Memory B cell (primary cell): ENCODE measurements around the gene CNTN5.

Experiments used
- ATAC-seq: fragments of 150-1000 bp; cut with Tn5 transposase; 2 replicates; pipeline ENCODE4 v1.10.0; 2021; ENCODE audit warnings: low read depth, mild to moderate bottlenecking, moderate library complexity
- DNase-seq, 2 donors: peaks; one replicate each; pipeline ENCODE4 v3.0.0; 2022; ENCODE audit warnings: low spot score in 2 of 2
- H3K27ac Mint-ChIP-seq: one replicate; pipeline ENCODE4 v1.8.0; 2022; ENCODE audit warnings: mild to moderate bottlenecking, moderate library complexity, mixed read lengths
- H3K27me3 Mint-ChIP-seq: one replicate; pipeline ENCODE4 v1.8.0; 2022; ENCODE audit warnings: mixed read lengths
- H3K36me3 Mint-ChIP-seq: one replicate; pipeline ENCODE4 v1.8.0; 2022; ENCODE audit warnings: mild to moderate bottlenecking, mixed read lengths
- H3K4me1 Mint-ChIP-seq: one replicate; pipeline ENCODE4 v1.8.0; 2022; ENCODE audit warnings: mixed read lengths
- H3K4me3 Mint-ChIP-seq: one replicate; pipeline ENCODE4 v1.8.0; 2022; ENCODE audit warnings: mild to moderate bottlenecking, moderate library complexity, mixed read lengths
- H3K9me3 Mint-ChIP-seq: one replicate; pipeline ENCODE4 v1.8.0; 2022; ENCODE audit warnings: mixed read lengths

Gene CNTN5

DNA sequence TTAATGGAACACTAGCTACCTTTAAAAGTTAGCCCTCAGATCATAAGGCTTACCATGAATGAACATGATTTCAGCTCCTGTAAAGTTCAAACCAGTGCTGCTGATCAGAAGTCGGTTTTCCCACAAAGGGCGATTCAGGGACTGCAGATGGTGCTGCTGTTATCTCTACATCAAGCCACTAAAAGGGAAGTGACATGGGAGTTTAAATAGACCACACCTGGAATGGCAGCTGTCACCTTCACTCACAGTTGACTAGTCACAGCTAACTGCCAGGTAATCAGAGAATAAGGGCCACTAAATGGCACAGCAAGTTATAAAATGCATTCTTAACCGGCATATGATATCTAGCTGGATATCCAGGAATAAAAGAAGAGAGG is 1085.2 kb downstream of the CNTN5 start:
- H3K9me3 Mint-ChIP-seq = peaks cover 7% of the 10 kb centered on the region
- H3K27ac Mint-ChIP-seq = no peak overlapping the region
- no peak overlapping the region for H3K4me3 Mint-ChIP-seq
- no peaks in the 10 kb centered on the region for H3K27me3 Mint-ChIP-seq
- ATAC-seq = no peak
- H3K4me1 Mint-ChIP-seq = no peaks in the 10 kb centered on the region
- DNase-seq = no peak
- H3K36me3 Mint-ChIP-seq = no peaks in the 10 kb centered on the region

DNA sequence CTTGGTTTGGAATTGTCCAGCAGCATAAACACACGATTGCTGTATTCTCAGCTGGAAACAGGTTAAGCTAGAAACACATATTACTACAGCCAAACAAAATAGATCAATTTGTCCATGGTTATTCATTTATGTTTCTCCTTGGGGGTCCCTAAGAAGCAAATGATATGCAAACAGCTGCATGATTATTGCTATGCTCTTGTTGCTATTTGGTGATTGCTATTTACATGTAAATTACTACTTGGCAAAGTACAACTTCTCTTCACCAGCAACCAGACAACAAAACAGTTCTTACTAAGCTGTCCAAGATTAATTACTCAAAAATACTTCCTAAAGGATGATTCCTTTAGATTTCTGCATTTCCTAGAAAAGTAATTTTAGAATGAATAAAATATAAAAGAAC is 1098.4 kb downstream of the CNTN5 start:
- H3K36me3 Mint-ChIP-seq = no peaks in the 10 kb centered on the region
- H3K9me3 Mint-ChIP-seq = peaks cover 6% of the 10 kb centered on the region
- no peak overlapping the region for H3K27ac Mint-ChIP-seq
- no peak overlapping the region for H3K4me3 Mint-ChIP-seq
- ATAC-seq = no peak
- no peaks in the 10 kb centered on the region for H3K27me3 Mint-ChIP-seq
- no peaks in the 10 kb centered on the region for H3K4me1 Mint-ChIP-seq
- DNase-seq = no peak

DNA sequence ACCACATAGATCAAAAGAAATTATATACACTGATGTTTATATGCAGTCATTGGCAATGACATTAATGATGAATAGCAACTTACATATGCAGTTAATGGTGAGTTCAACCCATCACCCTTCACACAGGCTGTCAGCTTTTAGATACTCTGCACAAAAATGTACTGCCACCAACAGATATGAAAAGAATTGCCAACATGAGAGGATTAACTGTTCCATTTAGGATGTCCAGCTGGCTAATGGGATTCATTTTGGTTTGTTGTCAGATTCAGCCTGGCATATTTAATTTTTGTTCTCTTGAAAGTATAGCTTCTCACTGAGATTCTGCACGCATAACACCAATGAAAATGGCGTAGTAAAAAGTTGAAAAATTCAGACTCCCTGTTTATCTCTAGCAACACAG is 1112.4 kb downstream of the CNTN5 start:
- no peaks in the 10 kb centered on the region for H3K27me3 Mint-ChIP-seq
- ATAC-seq = no peak
- DNase-seq = no peak
- no peaks in the 10 kb centered on the region for H3K36me3 Mint-ChIP-seq
- no peak overlapping the region for H3K4me3 Mint-ChIP-seq
- H3K4me1 Mint-ChIP-seq = no peaks in the 10 kb centered on the region
- peaks cover 7% of the 10 kb centered on the region for H3K9me3 Mint-ChIP-seq
- no peak overlapping the region for H3K27ac Mint-ChIP-seq

DNA sequence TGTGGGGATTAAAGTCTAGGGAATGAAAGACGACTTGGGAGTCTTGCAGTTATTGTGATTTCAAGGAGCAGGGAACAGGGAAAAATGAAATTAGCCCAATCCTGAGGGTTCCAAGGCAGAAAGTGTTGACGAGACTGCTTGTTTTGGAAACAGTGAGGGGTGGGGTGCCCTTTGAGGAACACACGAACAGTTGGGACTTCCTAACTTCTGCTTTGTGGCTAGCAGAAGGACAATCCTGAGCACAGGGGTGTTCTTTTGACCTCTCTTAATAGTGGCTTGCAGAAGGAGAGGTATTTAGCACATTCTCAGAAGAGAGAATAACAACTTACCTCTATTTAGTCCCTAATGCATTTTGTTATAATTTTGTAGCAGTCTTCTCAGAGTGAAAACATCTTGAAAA is 1120.5 kb downstream of the CNTN5 start:
- Mint-ChIP-seq H3K4me3 (no peak overlapping the region), H3K27me3 (no peaks in the 10 kb centered on the region), H3K9me3 (peaks cover 1% of the 10 kb centered on the region), H3K27ac (no peak overlapping the region), H3K36me3 (no peaks in the 10 kb centered on the region), H3K4me1 (no peaks in the 10 kb centered on the region)
- ATAC-seq (no peak), DNase-seq (no peak)

DNA sequence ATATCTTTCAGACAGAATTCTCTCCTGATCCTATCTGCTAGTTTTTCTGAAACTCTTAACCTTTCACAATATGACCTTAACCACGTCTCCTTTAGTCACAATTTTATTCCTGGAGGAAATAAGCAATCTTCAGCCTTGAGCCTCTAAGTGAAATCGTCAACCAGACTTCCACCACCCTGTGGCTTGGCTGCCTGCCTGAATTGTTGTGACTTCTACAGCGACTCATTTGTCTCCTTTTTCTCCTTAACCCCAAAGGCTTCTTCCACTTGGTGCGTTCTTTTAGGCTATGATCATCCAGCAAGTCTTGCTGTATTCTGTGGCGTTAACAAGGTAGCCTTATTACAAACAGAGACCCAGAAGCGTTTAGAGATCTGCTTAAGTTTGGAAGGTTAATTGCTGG is 1131.2 kb downstream of the CNTN5 start:
- H3K27ac Mint-ChIP-seq = no peak overlapping the region
- no peak overlapping the region for H3K4me3 Mint-ChIP-seq
- no peak for DNase-seq
- H3K4me1 Mint-ChIP-seq = no peaks in the 10 kb centered on the region
- no peaks in the 10 kb centered on the region for H3K27me3 Mint-ChIP-seq
- peaks cover 3% of the 10 kb centered on the region for H3K9me3 Mint-ChIP-seq
- no peaks in the 10 kb centered on the region for H3K36me3 Mint-ChIP-seq
- no peak for ATAC-seq

DNA sequence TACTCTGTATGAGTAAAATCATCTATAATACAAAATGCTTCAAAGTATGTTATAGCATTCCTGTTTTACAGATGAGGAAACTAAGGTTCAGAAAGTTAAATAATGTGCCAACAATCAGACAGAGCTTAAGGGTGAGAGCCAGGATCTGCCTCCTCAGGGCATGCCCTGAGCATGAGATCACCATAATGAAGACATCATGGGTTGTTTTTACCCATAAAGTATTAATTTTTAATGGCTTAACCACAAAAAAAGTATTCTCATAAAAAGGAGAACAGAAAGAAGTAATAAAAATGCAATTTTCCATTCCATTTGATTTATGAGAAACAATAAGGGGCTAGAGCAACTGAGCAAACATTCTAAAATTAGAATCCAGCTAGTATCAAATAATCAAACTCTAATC is 1132.0 kb downstream of the CNTN5 start:
- no peak for DNase-seq
- Mint-ChIP-seq H3K27me3 (no peaks in the 10 kb centered on the region), H3K4me1 (no peaks in the 10 kb centered on the region), H3K9me3 (peaks cover 3% of the 10 kb centered on the region), H3K27ac (no peak overlapping the region), H3K4me3 (no peak overlapping the region), H3K36me3 (no peaks in the 10 kb centered on the region)
- no peak for ATAC-seq

DNA sequence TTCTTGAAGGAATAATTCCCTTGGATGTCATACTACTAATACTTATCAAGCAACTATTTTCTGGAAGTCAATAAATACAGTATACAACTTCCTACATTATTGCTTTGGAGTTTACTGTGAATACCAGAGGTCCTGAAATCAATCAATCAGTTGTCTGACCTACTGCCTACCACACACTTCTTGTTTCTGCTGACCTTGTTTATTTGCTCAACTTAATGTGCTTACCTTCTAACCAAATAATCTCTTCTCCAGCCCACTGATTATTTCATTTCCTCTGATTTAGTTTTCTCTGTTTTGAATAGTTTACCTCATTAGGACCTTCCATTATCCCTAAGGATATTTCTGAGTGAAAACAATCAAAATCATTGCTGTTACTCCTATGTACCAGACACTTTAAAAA is 1142.7 kb downstream of the CNTN5 start:
- Mint-ChIP-seq H3K4me1 (no peaks in the 10 kb centered on the region), H3K36me3 (no peaks in the 10 kb centered on the region), H3K27ac (no peak overlapping the region), H3K9me3 (peaks cover 3% of the 10 kb centered on the region), H3K27me3 (no peaks in the 10 kb centered on the region), H3K4me3 (no peak overlapping the region)
- ATAC-seq (no peak), DNase-seq (no peak)

DNA sequence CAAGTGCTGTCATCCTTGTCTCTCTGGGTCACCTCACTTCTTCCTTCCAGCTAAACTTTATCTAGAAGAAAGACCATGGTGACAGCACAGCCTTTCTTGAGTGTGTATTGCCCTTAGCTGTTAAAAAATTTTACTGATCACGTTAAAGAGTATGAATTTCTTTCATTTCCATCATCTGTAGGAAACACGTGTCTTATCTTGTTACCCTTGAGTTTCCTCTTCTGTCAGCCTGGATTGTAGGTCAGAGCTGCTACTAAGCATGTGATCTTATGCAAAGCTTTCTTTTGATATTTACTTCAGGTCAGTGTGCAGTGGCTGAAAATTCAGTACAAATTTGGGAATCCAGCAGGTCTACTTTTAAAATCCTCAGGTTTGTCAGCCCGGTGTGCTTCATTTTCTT is 1154.1 kb downstream of the CNTN5 start:
- Mint-ChIP-seq H3K9me3 (peaks cover 10% of the 10 kb centered on the region), H3K4me3 (no peak overlapping the region), H3K4me1 (no peaks in the 10 kb centered on the region), H3K27ac (no peak overlapping the region), H3K27me3 (no peaks in the 10 kb centered on the region), H3K36me3 (no peaks in the 10 kb centered on the region)
- no peak for ATAC-seq
- DNase-seq = no peak

DNA sequence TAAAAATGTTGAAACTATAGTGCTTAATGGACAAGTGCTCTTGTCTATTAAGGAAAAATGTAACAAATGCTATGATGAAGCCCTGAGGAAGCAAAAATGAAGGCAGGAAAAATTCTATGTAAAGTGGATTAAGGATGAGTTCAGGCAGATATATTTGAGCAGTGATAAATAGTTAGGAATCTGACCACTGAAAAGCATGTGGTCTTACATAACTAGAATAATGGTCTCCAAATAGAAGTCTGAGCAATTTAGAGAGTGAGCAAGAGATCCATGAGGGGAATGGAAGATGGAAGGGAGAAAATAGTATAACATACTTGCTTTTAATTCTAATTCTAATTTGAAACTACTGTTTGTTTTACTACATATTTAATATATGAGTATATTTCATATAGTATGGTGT is 1155.7 kb downstream of the CNTN5 start:
- Mint-ChIP-seq H3K9me3 (peaks cover 10% of the 10 kb centered on the region), H3K27ac (no peak overlapping the region), H3K27me3 (no peaks in the 10 kb centered on the region), H3K4me1 (no peaks in the 10 kb centered on the region), H3K4me3 (no peak overlapping the region), H3K36me3 (no peaks in the 10 kb centered on the region)
- DNase-seq (no peak), ATAC-seq (no peak)

DNA sequence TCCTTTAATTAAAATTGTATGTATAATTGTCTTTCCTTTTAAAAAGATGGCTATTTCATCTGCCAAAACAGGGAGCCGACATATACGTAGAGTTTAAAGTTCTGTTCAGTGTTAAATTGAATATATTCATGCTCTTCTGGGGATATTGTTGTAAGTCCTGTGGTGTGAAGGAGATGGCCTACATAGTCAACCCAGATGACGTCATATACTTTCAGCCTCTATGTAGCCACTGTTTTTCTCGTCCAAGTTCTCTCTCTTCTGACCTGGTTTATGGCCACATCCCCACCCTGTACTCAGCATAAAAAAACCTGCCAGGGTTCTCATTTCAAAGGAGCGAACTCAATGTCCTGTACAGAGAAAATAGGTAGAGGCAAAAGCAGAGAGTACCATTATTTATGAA is 1156.9 kb downstream of the CNTN5 start:
- no peaks in the 10 kb centered on the region for H3K4me1 Mint-ChIP-seq
- H3K27ac Mint-ChIP-seq = no peak overlapping the region
- H3K4me3 Mint-ChIP-seq = no peak overlapping the region
- no peaks in the 10 kb centered on the region for H3K27me3 Mint-ChIP-seq
- H3K36me3 Mint-ChIP-seq = no peaks in the 10 kb centered on the region
- DNase-seq (no peak), ATAC-seq (no peak)
- peaks cover 7% of the 10 kb centered on the region for H3K9me3 Mint-ChIP-seq

DNA sequence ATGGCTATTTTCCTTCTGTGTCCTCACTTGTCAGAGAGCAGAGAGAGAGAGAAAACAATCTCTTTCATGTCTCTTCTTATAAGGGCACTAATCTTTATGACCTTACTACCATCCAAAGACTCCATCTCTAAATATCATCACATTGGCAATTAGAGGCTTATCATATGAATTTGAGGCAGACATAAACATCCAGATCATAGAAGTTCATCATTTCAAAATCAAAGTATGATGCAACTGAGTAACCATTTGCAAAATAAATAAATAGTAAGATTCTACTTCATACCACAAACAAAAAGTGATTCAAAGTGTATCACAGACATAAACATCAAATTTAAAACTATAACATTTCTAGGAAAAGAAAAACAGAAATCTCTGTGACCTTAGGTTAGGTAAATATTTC is 1161.6 kb downstream of the CNTN5 start:
- Mint-ChIP-seq H3K4me3 (no peak overlapping the region), H3K9me3 (peaks cover 5% of the 10 kb centered on the region), H3K4me1 (no peaks in the 10 kb centered on the region), H3K27ac (no peak overlapping the region), H3K27me3 (no peaks in the 10 kb centered on the region), H3K36me3 (no peaks in the 10 kb centered on the region)
- DNase-seq (no peak), ATAC-seq (no peak)

DNA sequence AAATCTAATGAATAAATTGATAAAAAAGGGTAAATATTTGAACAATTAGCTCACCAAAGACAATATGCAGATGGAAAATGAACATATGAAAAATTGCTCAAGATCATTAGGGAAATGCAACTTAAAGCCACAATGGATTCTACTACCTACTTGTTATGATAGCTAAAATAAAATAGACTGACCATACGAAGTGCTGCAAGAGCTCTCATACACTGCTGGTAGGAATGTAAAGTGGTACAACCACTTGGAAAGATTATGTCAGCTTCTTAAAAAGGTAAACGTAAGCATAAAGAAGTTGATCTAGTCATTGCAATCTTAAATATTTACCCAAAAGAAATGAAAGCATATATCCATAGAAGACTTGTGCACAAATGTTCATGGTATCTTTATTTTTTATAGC is 1162.2 kb downstream of the CNTN5 start:
- Mint-ChIP-seq H3K36me3 (no peaks in the 10 kb centered on the region), H3K27me3 (no peaks in the 10 kb centered on the region), H3K27ac (no peak overlapping the region), H3K4me3 (no peak overlapping the region), H3K9me3 (peaks cover 6% of the 10 kb centered on the region), H3K4me1 (no peaks in the 10 kb centered on the region)
- DNase-seq = no peak
- no peak for ATAC-seq

DNA sequence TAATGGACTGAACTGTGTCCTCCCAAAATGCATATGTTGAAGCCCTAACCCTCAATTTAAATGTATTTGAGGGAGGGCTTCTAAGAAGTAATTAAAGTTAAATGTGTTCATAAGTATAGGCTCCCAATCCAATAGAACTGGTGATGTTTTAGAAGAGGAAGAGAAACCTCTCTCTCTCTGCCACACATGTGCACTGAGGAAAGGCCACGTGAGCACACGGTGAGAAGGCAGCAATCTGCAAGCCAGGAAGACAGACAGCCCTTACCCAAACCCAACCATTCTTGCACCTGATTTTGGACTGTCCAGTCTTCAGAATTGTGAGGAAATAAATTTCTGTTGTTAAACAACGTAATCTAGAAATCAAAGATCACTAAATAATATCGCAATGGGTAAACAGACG is 1164.8 kb downstream of the CNTN5 start:
- Mint-ChIP-seq H3K27me3 (no peaks in the 10 kb centered on the region), H3K36me3 (no peaks in the 10 kb centered on the region), H3K9me3 (peaks cover 9% of the 10 kb centered on the region), H3K4me3 (no peak overlapping the region), H3K4me1 (no peaks in the 10 kb centered on the region), H3K27ac (no peak overlapping the region)
- no peak for DNase-seq
- ATAC-seq = no peak

DNA sequence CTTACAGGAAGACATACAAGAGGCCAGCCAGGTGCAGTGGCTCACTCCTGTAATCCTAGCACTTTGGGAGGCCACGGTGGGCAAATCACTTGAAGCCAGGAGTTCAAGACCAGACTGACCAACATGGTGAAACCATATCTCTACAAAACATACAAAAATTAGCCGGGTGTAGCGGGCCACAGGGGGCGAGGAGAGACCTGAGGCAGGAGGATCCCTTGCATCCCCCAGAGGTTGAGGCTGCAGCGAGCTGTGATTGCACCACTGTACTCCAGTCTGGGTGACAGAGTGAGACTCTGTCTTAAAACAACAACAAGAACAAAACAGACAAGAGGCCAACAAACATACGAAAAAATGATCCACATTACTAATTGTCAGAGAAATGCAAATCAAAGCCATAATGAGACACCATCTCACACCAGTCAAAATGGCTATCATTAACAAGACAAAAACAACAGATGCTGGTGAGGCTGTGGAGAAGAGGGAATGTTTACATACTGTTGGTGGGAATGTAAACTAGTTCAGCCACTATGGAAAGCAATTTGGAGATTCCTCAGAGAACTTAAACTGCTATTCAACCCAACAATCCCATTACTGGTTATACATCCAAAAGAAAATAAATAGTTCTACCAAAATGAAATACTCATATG is 1167.5 kb downstream of the CNTN5 start:
- H3K27me3 Mint-ChIP-seq = no peaks in the 10 kb centered on the region
- no peak overlapping the region for H3K27ac Mint-ChIP-seq
- ATAC-seq = no peak

DNA sequence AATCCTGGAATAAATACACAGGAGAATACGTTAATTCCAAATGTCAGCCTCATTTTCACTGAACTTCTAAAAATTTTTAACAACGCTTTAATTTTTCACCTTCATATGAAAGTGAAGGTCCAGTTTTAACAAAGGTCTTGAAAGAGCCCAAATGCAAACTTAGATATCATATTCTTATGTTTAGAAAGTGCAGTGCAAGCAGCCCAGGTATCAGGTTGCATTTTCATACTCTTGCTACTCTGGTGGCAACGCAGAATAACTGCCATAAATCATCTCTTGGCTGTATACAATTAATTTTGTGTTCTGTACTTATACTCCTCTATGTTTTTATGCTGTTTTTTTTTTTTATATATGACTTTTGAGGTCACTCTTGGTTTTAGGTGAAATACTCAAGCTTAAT is 1169.6 kb downstream of the CNTN5 start:
- Mint-ChIP-seq H3K36me3 (no peaks in the 10 kb centered on the region), H3K4me1 (no peaks in the 10 kb centered on the region), H3K27me3 (no peaks in the 10 kb centered on the region), H3K9me3 (peaks cover 4% of the 10 kb centered on the region), H3K27ac (no peak overlapping the region), H3K4me3 (no peak overlapping the region)
- ATAC-seq (no peak), DNase-seq (no peak)

More for the DNA sequence above, 1167.5 kb downstream of the CNTN5 start:
- peaks cover 9% of the 10 kb centered on the region for H3K9me3 Mint-ChIP-seq
- DNase-seq = no peak
- no peaks in the 10 kb centered on the region for H3K36me3 Mint-ChIP-seq
- H3K4me1 Mint-ChIP-seq = no peaks in the 10 kb centered on the region
- H3K4me3 Mint-ChIP-seq = no peak overlapping the region
